GM23338 (cell line): Measurements from ENCODE around the gene SSTR3. TPM values are rescaled to one million over a fixed set of nuclear protein-coding genes. Genes with fewer than 3 reads are reported as not detected.

Source experiments
- ATAC-seq: fragments of 200-7000 bp; cut with Tn5 transposase; 3 replicates; pipeline ENCODE4 v1.9.1; 2020
- DNase-seq: peaks from one replicate; pipeline ENCODE4 v3.0.0-alpha.2; 2015; ENCODE audit warnings: low spot score
- H2AFZ ChIP-seq: fragments of 200-600 bp; sonication (generic); 2 replicates; pipeline ENCODE4 v1.8.0; 2016; ENCODE audit warnings: antibody characterized with exemption, mild to moderate bottlenecking, moderate library complexity
- H3F3A ChIP-seq: fragments of 200-600 bp; sonication (generic); replicated peaks from 2 replicates; pipeline ENCODE4 v1.8.0; 2017; ENCODE audit warnings: antibody characterized with exemption, mixed run types, low read depth
- H3K27ac ChIP-seq: fragments of 200-600 bp; sonication (generic); 2 replicates; pipeline ENCODE4 v1.6.1; 2016; ENCODE audit warnings: low read depth
- H3K27me3 ChIP-seq: fragments of 200-600 bp; sonication (generic); 2 replicates; pipeline ENCODE4 v1.8.0; 2016; ENCODE audit warnings: mild to moderate bottlenecking, mixed run types, moderate library complexity; ENCODE audit not compliant: insufficient read depth
- H3K36me3 ChIP-seq: fragments of 200-600 bp; sonication (generic); 2 replicates; pipeline ENCODE4 v1.8.0; 2016; ENCODE audit warnings: mild to moderate bottlenecking; ENCODE audit not compliant: insufficient read depth
- H3K4me1 ChIP-seq: fragments of 200-600 bp; sonication (generic); 2 replicates; pipeline ENCODE4 v1.8.0; 2016; ENCODE audit warnings: mild to moderate bottlenecking, moderate library complexity; ENCODE audit not compliant: insufficient read depth
- H3K4me2 ChIP-seq: fragments of 200-600 bp; sonication (generic); 2 replicates; pipeline ENCODE4 v1.7.1; 2017; ENCODE audit warnings: mixed run types
- H3K4me3 ChIP-seq: fragments of 200-600 bp; sonication (generic); 2 replicates; pipeline ENCODE4 v1.6.1; 2016; ENCODE audit warnings: mixed run types
- H3K79me2 ChIP-seq: fragments of 200-600 bp; sonication (generic); replicated peaks from 2 replicates; pipeline ENCODE4 v1.8.0; 2017; ENCODE audit warnings: mild to moderate bottlenecking; ENCODE audit not compliant: insufficient read depth
- H3K9me2 ChIP-seq: fragments of 200-600 bp; sonication (generic); 2 replicates; pipeline ENCODE4 v1.8.0; 2017; ENCODE audit not compliant: insufficient read depth
- H4K20me1 ChIP-seq: fragments of 200-600 bp; sonication (generic); replicated peaks from 2 replicates; pipeline ENCODE4 v1.8.0; 2017; ENCODE audit warnings: mild to moderate bottlenecking; ENCODE audit not compliant: insufficient read depth
- H3K27ac Mint-ChIP-seq: 2 replicates; pipeline ENCODE4 v1.8.0; 2020; ENCODE audit warnings: inconsistent platforms, mild to moderate bottlenecking, moderate library complexity, mixed read lengths
- H3K27me3 Mint-ChIP-seq: 3 replicates; pipeline ENCODE4 v1.8.0; 2022; ENCODE audit warnings: low read depth, mild to moderate bottlenecking, moderate library complexity, mixed read lengths, inconsistent platforms; ENCODE audit not compliant: insufficient read depth, poor library complexity
- H3K36me3 Mint-ChIP-seq: 3 replicates; pipeline ENCODE4 v1.8.0; 2021; ENCODE audit warnings: low read depth, mild to moderate bottlenecking, inconsistent platforms, moderate library complexity, mixed read lengths
- H3K4me1 Mint-ChIP-seq: 3 replicates; pipeline ENCODE4 v1.8.0; 2020; ENCODE audit warnings: mild to moderate bottlenecking, inconsistent platforms, mixed read lengths
- H3K4me3 Mint-ChIP-seq: 3 replicates; pipeline ENCODE4 v1.8.0; 2021; ENCODE audit warnings: moderate library complexity, mild to moderate bottlenecking, inconsistent platforms, mixed read lengths
- H3K9me3 Mint-ChIP-seq: 3 replicates; pipeline ENCODE4 v1.8.0; 2020; ENCODE audit warnings: moderate library complexity, mild to moderate bottlenecking, inconsistent platforms, mixed read lengths
- CTCF ChIP-seq, 2 experiments: fragments of 200-600 bp in 1 of 2; sonication (generic) in 1 of 2; conservative IDR thresholded peaks; 2 replicates each; pipeline versions ENCODE4 v1.5.1 to v1.6.1; 2016 to 2017; ENCODE audit warnings: antibody characterized with exemption in 2 of 2, low read depth in 2 of 2, mild to moderate bottlenecking in 2 of 2, moderate library complexity in 1 of 2
- ETS1 ChIP-seq: IDR thresholded peaks from 2 replicates; pipeline ENCODE4 v1.6.1; 2016; ENCODE audit warnings: antibody characterized with exemption
- EZH2 ChIP-seq: fragments of 200-600 bp; sonication (generic); IDR thresholded peaks from one replicate; pipeline ENCODE4 v1.8.0; 2017; ENCODE audit warnings: antibody characterized with exemption, mild to moderate bottlenecking, low read depth; ENCODE audit not compliant: unreplicated experiment
- JUNB ChIP-seq: IDR thresholded peaks from one replicate; pipeline ENCODE4 v1.6.1; 2016; ENCODE audit warnings: antibody characterized with exemption; ENCODE audit not compliant: unreplicated experiment
- NANOG ChIP-seq: IDR thresholded peaks from 2 replicates; pipeline ENCODE4 v1.6.1; 2016; ENCODE audit warnings: antibody characterized with exemption, borderline replicate concordance
- POLR2AphosphoS5 ChIP-seq: IDR thresholded peaks from 2 replicates; pipeline ENCODE4 v1.6.1; 2016; ENCODE audit warnings: antibody characterized with exemption, low read depth
- REST ChIP-seq: IDR thresholded peaks from one replicate; pipeline ENCODE4 v1.6.1; 2018; ENCODE audit warnings: antibody characterized with exemption; ENCODE audit not compliant: unreplicated experiment
- STAT1 ChIP-seq: IDR thresholded peaks from one replicate; pipeline ENCODE4 v1.6.1; 2016; ENCODE audit warnings: antibody characterized with exemption; ENCODE audit not compliant: unreplicated experiment
- ZNF114 ChIP-seq: fragments of 250-450 bp; sonication (Bioruptor Pico); IDR thresholded peaks from 2 replicates; pipeline ENCODE4 v1.5.0; 2020; ENCODE audit warnings: mild to moderate bottlenecking, moderate library complexity
- ZNF331 ChIP-seq: fragments of 250-450 bp; sonication (Bioruptor Pico); IDR thresholded peaks from 2 replicates; pipeline ENCODE4 v1.5.0; 2020; ENCODE audit warnings: low read depth, mild to moderate bottlenecking, moderate library complexity
- ZNF462 ChIP-seq: fragments of 250-450 bp; sonication (Bioruptor Pico); IDR thresholded peaks from 2 replicates; pipeline ENCODE4 v1.5.0; 2020; ENCODE audit warnings: mild to moderate bottlenecking, moderate library complexity
- polyA plus RNA-seq: library from polyadenylated mRNA; unstranded; fragments of >200 nt; fragmentation: Nextera tagmentation; extraction: Ambion mirVana; gene quantifications from 2 replicates; pipeline ENCODE4 v1.2.1, GENCODE V29; 2016
- total RNA-seq: library from RNA; depleted of rRNA; stranded (reverse); fragments of >200 nt; shearing (Covaris generic); gene quantifications from 2 replicates; pipeline ENCODE4 v1.2.3, GENCODE V29; 2014

The SSTR3 gene
- total and polyA plus RNA-seq, 2 experiments from 2014 or later = 0.66 TPM; not detected in 1

- no peak overlapping the region for H3K27ac Mint-ChIP-seq
- peaks cover 7% of the 10 kb centered on the region; the same call in 1 of the 2 replicates for H3K4me1 ChIP-seq
- no peaks in the 10 kb centered on the region for H3K36me3 ChIP-seq
- no peaks in the 10 kb centered on the region for H3K9me3 Mint-ChIP-seq
- H3K79me2 ChIP-seq = no peaks in the 10 kb centered on the region
- no peaks in the 10 kb centered on the region for H3K9me2 ChIP-seq
- no peaks in the 10 kb centered on the region for H3F3A ChIP-seq
- ATAC-seq (no peak), DNase-seq (no peak)
- peaks cover 18% of the 10 kb centered on the region for H3K27me3 Mint-ChIP-seq
- no peak overlapping the region for H3K4me3 ChIP-seq
- no peak for TF ChIP-seq POLR2AphosphoS5
- TF ChIP-seq REST = no peak
- TF ChIP-seq JUNB = no peak
- TF ChIP-seq CTCF (conservative IDR thresholded peaks at IDR 0.05; ENCODE audit: low read depth in 2 of 2) = no peak
- TF ChIP-seq EZH2 = no peak
- TF ChIP-seq ZNF114 = no peak
- no peak for TF ChIP-seq STAT1
- TF ChIP-seq ZNF462 (CRISPR knock-in tag) = no peak
- TF ChIP-seq NANOG = no peak
- no peak for TF ChIP-seq ZNF331 (CRISPR knock-in tag)
- no peak for TF ChIP-seq ETS1
- H3K27ac ChIP-seq = no peak overlapping the region
- no peaks in the 10 kb centered on the region for H3K27me3 ChIP-seq
- no peak overlapping the region for H3K4me3 Mint-ChIP-seq
- H4K20me1 ChIP-seq = no peaks in the 10 kb centered on the region
- no peak overlapping the region for H3K4me2 ChIP-seq
- H3K4me1 Mint-ChIP-seq = peaks cover 25% of the 10 kb centered on the region
- no peak overlapping the region for H2AFZ ChIP-seq
- no peaks in the 10 kb centered on the region for H3K36me3 Mint-ChIP-seq
These were observed 28.7 kb upstream of the SSTR3 start for GRCh38 chr22:37240941-37241320.
